HG03565 (cell line): ENCODE measurements around the gene SRC.

ENCODE experiments used
- ATAC-seq: cut with Tn5 transposase; IDR thresholded peaks from one replicate; pipeline ENCODE4 v1.9.1; 2021; ENCODE audit warnings: mild to moderate bottlenecking, moderate library complexity; ENCODE audit not compliant: unreplicated experiment

The SRC gene

DNA sequence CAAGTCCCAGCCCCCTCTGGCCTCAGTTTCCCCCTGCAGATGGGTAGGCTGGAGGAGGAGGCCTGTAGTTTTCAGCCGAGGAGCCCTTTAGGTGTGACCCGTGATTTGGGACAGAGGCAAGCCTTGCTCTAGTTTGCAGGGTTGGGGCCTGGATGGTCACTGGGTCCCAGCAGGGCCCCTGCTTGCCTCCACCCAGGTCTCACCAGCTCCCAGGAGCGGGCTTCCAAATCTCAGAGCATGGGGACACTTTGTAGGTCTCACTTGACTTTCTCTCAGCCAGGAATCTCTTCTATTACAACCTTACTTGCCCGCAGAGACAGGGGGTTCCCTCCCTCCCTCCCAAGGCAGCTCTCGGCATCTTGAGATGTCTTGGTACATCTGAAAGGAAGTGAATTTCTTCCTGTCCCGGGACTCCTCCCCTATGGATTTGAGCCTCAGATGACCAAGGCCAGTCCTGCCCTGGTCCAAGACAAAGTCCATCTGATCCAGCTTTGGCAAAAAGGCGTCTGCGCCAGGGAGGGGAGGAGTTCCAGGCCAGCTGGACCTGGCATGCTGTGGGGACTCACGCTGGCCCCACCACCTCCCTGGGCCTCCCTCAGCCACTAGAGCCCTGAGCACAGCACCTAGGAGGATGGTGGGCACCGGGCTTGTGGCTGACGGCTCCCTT is 47.4 kb downstream of the SRC start:
- no peak for ATAC-seq

DNA sequence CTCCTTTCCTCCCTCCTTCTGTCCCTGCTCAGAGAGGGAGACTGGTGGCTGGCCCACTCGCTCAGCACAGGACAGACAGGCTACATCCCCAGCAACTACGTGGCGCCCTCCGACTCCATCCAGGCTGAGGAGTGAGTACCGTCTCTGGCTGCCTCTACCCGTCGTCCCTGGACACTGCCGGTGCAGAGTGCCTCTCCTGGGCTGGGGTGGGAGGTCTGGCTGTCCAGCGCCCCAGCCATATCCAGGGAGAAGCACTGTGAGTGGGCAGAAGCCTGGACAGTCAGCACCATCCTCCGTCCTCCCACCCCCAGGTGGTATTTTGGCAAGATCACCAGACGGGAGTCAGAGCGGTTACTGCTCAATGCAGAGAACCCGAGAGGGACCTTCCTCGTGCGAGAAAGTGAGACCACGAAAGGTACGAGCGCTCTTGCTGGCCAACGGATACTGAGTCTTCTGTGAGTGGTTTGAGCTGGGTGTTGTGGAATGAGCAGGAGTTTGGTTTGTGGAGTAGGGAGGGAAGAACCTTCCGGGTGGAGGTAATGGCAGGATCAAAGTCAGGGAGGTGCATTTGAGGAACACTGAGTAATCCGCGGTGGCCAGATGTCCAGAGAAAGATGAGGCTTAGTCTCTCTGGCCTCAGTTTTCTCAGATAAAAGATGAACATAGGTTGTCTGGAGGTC is 48.1 kb downstream of the SRC start:
- no peak for ATAC-seq

DNA sequence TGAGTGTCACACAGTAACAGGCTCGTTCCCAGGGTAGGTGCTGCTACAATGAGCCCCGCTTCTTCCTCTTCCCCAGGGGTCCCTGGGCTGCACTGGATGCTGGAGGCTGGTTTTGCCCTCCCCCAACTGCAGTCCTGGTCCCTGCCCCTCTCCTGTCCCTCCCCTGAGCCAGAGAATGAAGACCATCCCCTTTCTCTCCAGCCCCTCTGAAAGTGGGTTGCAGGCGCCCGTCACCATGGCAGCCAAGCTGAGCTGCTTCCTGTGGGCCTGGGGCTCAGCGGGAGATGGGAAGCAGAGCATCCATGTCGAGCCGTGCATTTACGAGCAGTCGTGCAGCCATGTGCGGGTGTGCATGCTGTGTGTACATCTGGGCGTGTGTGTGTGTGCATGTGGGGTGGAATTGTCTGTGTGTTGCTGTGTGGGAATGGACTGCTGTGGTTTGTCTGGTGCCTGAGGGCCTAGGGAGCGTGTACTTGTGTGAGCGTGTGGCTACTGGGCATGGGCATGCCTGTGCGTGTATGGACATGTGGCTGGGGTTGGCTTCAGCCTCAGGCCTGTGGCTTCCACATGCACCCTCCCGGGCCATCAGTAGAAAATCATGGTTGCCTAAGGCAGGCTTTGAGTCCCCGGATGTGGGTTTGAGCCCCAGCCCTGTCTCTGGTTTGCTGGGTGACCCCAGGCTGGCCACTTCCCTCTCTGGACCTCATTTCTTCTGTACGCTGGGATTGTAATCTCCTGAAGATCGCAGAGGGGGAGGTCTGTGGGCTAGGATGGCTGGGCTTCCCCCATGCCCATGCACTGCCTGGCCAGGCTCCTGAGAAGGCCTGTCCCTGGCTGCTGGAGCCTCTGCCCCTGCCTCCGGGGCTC is 48.8 kb downstream of the SRC start:
- ATAC-seq = no peak

DNA sequence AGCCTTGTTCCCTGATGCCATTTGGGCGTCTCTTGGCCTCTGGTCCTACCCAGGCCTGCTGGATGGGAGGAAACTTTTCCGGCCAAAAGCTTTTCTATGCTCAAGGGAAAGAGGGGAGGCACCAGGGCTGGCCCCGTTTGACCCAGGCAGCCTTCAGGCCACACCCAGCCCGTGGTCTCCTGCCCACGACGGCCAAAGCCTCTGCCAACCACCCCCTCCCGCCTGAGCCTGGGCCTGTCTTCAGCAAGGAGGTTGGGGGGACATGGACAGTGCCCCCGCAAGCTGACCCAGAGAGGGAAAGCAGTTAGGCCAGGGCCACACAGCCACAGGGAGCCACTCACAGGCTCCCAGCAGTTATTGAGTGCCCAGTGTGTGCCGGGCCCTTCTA is 49.5 kb downstream of the SRC start:
- ATAC-seq = no peak

DNA sequence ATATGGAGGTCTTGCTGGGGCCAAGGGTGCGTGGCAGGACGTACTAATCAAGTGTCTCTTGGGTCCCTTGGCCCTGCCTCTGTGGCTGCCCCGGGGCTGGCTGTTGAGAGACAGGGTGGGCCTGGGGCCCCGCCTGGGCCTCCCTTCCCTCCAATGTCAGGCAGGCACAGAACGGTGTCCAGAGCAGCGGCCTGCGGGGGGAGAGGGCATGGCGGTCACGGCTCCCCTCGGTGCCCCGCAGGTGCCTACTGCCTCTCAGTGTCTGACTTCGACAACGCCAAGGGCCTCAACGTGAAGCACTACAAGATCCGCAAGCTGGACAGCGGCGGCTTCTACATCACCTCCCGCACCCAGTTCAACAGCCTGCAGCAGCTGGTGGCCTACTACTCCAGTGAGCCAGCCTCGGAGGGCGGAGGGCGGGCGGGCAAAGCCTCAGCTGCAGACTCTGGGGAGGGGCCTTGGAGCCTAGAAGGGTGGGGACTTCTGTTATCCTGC is 50.0 kb downstream of the SRC start:
- no peak for ATAC-seq

DNA sequence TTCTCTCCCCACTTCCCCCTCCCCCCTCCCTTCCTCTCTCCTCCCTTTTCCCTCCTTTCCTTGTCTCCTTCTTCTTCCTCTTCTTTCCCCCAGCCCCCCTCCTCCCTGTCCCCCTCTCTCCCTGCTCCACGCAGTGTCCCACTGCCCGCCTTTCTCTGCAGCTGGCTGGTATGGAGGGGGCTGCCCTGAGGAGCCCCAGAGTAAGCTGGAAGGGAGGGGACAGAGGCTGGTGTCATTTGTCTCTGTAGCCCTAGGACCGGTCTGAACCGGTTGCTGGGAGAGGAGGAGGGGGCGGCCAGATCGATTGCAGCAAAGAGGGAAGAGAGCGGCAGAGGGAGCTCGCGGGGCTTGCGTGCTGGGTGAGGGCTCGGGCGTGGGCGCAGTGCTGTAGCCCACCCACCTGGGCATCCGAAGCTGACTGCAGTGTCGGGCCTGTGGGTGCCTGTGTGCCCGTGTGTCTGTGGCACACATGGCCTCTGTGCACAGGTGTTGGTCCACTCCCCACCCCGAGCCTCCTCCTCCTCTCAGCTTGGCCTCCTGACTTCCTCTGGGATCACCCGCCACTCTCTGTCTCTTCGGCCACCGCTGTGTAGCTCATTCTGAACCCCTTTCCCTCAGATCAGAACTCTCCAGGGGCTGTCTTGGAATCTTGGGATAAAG is 50.6 kb downstream of the SRC start:
- no peak for ATAC-seq

DNA sequence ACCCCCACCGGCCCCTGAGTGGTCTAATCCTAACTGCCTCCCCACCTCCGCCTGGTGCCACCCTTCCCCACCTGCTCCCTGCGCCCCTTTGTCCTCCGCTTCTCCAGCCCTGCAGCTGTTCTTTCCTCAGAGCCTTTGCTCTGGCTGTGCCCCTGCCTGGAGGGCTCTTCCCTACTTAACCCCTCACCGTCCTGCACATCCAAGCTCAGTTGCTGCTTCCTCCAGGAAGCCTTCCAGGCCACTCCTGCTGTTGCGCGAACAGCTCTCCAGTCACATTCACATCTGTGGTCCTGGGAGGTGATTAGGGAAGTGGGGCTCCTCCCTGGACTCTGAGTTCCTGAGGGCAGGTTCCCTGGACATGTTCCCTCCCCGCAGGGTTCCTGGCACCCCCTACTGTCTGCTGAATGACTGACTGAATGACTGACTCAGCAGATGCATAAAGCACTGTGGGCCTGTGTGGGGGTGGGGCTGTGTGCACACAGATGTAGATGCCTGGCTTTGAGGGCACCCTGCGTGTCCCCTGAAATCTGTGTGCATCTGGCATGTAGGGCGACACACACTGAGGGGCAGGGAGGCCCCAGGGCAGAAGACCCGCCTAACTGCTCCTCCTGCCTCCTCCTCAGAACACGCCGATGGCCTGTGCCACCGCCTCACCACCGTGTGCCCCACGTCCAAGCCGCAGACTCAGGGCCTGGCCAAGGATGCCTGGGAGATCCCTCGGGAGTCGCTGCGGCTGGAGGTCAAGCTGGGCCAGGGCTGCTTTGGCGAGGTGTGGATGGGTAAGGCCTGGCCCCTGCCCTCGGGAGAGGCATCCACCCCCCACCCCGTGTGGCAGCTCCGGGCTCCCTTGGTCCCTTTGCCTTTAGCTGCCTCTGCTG is 51.4 kb downstream of the SRC start:
- no peak for ATAC-seq

DNA sequence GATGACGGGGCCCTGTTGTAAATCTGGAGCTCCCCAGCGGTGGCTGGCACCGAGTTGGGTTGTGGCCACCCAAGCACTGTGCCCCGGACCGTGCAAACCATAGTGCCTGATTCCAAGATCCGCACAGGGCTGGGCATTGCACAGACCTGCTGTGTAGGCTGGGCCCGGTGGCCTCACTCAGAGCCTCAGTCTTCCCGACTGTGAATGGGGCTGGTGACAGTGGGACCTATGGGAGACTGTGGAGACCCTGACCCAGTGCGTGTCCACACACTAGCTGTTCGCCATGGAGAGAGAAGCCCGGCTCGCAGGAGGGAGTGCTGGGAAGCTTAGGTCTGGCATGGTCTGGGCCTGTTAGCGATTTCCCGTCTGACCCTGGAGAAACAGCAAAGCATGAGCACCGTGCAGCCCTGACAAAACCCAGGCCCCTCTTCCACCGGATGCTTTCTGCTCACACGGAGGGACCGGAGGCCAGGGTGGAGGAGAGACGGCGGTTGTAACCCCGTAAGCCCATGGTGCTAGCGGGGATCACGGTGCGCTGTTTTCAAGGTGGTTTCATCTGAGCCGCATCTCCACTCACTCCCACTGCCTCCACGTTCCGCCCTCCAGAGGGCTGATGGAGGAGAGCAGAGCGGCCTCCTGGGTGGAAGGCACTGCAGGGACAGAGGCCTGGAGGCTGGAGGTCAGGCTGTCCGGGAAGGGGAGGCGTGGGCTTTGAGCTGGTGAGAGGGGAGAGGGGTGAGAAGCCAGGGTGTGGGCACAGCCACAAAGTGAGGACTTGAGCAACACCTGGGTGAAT is 52.2 kb downstream of the SRC start:
- ATAC-seq = no peak

DNA sequence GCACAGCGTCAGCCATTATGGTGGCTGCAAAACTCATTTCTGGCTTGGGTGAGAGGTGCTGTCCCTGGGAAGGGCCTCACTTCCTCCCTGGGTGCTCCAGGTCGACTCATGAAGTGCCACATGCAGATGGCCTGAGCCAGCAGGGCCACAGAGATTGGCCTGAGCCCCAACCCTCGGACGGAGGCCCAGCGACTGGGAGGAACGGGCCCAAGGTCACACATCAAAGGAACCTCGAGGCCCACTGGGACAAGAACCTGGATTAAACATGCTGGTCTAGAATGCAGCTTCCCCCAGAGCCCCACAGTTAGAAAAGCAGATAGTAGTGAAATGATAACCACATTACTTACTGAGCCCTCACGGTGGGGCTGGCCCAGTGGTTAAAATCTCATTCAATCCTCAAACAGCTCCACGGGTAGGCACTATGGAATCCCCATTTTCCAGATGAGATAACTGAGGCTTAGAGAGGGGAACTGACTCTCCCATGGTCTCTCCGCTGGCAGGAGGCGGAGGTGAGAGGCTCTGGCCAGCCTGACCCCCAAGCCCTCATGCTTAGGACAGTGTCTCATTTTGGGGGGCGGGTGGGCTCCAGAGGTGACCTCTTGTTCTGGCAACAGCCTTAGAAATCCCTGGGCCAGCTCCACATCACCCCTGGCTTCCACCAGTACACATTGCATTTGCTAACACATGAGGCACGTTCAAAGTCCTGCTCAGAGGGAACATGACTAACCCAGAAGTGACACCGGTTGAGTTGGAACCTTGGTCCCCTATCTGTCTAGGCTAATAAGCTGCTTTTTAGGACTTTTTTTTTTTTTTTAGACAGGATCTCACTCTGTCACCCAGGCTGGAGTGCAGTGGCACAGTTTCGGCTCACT is 53.0 kb downstream of the SRC start:
- ATAC-seq = no peak

DNA sequence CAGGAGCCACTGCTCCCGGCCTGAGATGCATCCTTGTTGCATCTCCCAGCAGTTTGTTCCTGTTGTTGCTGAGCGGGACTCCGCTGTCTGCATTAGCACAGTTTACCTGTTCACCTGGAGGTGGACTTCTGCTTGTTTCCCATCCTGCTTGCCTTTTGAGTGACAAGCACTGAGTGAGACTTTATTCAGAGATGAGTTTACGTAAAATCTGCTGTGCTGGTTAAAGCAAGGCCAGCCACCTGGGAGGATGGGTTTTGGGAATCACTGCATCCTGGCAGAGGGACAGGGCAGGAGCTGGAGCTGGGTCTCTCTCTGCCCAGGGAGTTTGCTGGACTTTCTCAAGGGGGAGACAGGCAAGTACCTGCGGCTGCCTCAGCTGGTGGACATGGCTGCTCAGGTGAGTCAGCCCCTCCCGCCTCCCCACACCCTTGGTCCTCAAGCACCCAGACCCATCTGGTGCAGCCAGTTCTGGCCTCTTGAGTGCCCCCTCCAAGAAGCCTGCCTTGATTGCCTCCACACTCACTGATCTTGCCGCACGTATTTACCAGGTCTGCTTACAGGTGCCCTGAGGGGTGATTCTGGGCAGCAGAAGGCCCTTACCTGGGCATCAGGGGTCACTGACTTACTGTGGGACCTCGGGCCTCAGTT is 55.5 kb downstream of the SRC start:
- no peak for ATAC-seq

DNA sequence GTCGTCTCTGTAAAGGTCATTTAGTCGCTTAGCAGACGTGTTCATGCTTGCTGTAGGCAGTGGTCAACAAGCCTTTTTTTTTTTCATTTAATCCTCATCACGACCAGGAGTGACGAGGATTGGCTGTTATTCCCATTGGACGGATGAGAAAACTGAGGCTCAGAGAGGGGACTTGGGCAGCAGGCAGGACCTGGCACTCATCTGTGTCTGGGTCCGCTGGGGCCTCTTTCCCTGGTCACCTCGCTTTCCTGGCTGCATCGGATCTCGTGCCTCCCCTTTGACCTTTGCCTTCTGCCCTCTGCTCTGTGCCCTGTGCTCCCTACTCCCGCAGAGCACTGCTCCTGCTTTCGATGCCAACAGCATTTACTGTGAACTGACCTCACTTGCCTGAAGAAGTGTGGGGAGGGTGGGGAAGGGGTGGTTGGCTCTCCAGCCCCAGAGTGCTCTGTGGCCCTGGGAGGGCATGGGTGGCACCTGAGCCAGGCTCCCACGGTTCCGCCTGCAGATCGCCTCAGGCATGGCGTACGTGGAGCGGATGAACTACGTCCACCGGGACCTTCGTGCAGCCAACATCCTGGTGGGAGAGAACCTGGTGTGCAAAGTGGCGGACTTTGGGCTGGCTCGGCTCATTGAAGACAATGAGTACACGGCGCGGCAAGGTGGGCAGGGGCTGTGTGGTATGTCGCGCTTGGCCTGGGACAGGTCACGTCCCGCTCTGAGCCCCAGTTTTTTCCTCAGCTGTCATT is 56.2 kb downstream of the SRC start:
- ATAC-seq = no peak

DNA sequence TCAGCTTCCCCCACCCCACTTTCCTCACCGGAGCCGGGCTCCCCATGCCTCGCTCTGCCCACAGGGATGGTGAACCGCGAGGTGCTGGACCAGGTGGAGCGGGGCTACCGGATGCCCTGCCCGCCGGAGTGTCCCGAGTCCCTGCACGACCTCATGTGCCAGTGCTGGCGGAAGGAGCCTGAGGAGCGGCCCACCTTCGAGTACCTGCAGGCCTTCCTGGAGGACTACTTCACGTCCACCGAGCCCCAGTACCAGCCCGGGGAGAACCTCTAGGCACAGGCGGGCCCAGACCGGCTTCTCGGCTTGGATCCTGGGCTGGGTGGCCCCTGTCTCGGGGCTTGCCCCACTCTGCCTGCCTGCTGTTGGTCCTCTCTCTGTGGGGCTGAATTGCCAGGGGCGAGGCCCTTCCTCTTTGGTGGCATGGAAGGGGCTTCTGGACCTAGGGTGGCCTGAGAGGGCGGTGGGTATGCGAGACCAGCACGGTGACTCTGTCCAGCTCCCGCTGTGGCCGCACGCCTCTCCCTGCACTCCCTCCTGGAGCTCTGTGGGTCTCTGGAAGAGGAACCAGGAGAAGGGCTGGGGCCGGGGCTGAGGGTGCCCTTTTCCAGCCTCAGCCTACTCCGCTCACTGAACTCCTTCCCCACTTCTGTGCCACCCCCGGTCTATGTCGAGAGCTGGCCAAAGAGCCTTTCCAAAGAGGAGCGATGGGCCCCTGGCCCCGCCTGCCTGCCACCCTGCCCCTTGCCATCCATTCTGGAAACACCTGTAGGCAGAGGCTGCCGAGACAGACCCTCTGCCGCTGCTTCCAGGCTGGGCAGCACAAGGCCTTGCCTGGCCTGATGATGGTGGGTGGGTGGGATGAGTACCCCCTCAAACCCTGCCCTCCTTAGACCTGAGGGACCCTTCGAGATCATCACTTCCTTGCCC is 57.4 kb downstream of the SRC start:
- ATAC-seq = no peak

DNA sequence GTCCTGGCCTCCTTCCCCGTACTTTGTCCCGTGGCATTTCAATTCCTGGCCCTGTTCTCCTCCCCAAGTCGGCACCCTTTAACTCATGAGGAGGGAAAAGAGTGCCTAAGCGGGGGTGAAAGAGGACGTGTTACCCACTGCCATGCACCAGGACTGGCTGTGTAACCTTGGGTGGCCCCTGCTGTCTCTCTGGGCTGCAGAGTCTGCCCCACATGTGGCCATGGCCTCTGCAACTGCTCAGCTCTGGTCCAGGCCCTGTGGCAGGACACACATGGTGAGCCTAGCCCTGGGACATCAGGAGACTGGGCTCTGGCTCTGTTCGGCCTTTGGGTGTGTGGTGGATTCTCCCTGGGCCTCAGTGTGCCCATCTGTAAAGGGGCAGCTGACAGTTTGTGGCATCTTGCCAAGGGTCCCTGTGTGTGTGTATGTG is 58.5 kb downstream of the SRC start:
- no peak for ATAC-seq

DNA sequence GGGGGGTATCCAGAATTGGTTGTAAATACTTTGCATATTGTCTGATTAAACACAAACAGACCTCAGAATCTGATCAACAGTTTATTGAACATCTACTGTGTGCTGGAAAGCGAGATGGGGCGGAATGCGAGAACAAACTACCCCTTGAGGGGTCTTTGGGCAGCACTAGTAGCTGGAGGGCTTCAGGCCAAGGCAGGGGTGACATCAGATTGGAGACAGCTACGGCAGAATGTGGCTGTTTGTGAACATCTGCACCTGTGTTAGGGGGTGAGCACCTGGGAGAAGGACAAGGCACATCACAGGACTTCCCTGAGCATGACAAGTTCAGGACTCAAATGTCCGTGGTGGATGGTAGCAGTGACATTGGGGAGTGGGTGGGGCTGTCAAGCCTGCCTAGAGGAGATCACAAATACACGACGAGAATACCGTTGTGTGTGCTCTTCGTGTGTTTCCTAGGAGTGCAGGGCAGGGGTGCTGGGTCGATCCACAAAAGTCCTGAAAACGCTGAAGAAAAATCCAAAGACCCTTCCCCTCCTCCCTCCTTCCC is 59.5 kb downstream of the SRC start:
- no peak for ATAC-seq

DNA sequence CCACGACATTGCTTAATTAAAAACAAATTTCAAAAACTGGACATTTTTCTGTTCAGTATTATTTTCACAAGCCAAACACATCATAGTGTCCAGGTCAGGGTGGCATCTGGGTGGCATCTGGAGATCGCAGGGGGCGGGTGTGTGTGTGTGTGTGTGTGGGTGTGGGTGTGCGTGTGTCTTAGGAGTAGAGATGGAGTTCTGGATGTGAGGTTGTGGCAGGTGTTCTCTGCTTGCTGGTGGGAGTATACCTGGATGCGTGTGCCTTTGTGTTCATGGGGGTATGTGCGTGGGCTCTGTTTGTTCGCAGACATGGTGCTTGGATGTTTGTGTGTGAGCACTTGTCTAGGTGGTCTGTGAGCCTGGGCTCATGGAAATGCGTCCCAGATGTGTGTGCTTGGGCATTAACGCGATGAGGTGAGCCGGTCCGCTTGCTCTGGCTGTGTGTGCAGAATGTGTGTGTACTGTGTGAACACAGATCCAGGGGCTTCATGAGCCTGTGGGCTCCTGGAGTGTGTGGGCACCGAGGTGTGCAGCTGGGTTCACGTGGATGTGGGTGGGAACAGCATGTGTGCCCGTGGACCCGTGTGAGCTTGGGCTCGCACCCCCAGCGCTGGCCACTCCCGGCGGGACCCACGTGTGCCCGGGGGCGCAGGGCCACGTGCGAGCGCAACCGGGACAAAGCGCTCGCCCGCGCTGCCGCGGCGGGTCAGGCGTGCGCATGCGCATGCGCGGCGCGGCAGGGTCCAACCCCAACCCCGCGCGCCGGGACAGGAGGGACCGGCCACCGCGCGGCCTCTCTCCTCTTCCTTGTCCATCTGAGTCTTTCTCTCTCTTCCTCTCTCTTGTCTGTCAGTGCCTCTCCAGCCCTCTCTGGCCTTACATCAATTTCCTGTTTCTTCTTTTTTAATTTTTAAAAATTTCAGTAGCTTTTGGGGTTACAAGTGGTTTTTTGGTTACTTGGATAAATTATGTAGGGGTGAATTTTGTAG is 60.4 kb downstream of the SRC start:
- no peak for ATAC-seq
